ENCODE data around the gene MTUS2. TPM values are rescaled to one million over a fixed set of nuclear protein-coding genes. Genes with fewer than 3 reads are reported as not detected.

The MTUS2 gene
- total and polyA plus RNA-seq, 9 of the 15 experiments (the other 6 are each of a cell fraction or from before 2014, with no cell fraction given): 0.01 to 0.28 (median 0.06) TPM; not detected in 1

DNA sequence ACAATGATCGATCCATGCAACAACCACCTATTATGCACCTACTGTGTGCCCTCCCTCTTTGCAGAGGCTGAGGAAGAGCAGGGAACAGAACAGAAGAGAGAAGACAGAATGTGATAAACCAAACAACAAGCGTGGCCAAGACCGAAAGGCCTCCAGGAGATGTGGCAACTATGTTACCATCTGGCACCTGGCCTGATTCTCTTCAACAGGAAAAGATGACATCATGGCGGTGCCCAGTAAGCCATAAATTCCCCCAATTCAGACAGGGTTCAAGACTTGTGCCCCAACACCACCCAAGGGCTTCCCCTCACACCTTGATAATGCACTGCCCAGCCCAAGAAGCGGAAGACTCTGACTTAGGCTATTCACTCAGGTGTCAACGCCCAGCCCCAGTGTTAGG, 731.1 kb downstream of the MTUS2 start:
- peaks cover 51% of the 10 kb centered on the region for H3K79me2 ChIP-seq (ENCODE audit: control insufficient read depth, insufficient read depth, low read length)
- in situ Hi-C loops (cut with MboI): no loop called here

More for the DNA sequence above, 731.1 kb downstream of the MTUS2 start:
- Histone ChIP-seq H3K4me2 (ENCODE audit: insufficient read depth, low read length) (no peak overlapping the region), H3K4me1 (replicated peaks in 1 of 2; ENCODE audit: control insufficient read depth in 2 of 2, insufficient read depth in 2 of 2, low read length in 2 of 2) (no peaks in the 10 kb centered on the region), H2AFZ (ENCODE audit: low read depth, low read length) (no peak overlapping the region), H3K36me3 (ENCODE audit: control insufficient read depth, insufficient read depth, low read length) (peaks cover 54% of the 10 kb centered on the region; the same call in 2 of the 3 replicates), H3K27ac (ENCODE audit: extremely low read depth, low read depth, low read length) (no peak overlapping the region), H3K4me3 (no peak overlapping the region), H3K9ac (ENCODE audit: insufficient read depth in 1 of 2, low read depth in 2 of 2, low read length in 2 of 2) (no peak overlapping the region), H3K9me1 (ENCODE audit: control insufficient read depth, insufficient read depth, low read length) (peaks cover 2% of the 10 kb centered on the region), H3K27me3 (ENCODE audit: control insufficient read depth in 2 of 2, insufficient read depth in 2 of 2, low read length in 2 of 2) (no peaks in the 10 kb centered on the region), H4K20me1 (replicated peaks; ENCODE audit: control insufficient read depth, insufficient read depth, low read length) (no peaks in the 10 kb centered on the region), H3K9me3 (replicated peaks; ENCODE audit: control insufficient read depth, insufficient read depth, low read depth, low read length) (no peaks in the 10 kb centered on the region)
- POLR2A ChIA-PET: no interaction called here
- intact Hi-C loops (cut with micrococcal nuclease): no loop called here
- no TSS peak for BruUV-seq (replicated peaks)
- 100% methylated on average over 3 of the region's 6 CpGs for WGBS (ENCODE audit: insufficient coverage, low coverage, missing lambda C conversion rate)
- no peak for DNase-seq (ENCODE audit: extremely low read depth in 1 of 4, low spot score in 3 of 4)
- TF ChIP-seq ZBTB43 (CRISPR knock-in tag; IDR thresholded peaks at IDR 0.05) (no peak), MEF2D (tag; conservative IDR thresholded peaks at IDR 0.05; ENCODE audit: low read depth) (no peak), BCOR (IDR thresholded peaks at IDR 0.05) (no peak), ZEB2 (IDR thresholded peaks at IDR 0.05) (no peak), ZKSCAN8 (CRISPR knock-in tag; IDR thresholded peaks at IDR 0.05) (no peak), ZNF699 (CRISPR knock-in tag; IDR thresholded peaks at IDR 0.05; ENCODE audit: insufficient replicate concordance) (no peak), TEAD1 (CRISPR knock-in tag; IDR thresholded peaks at IDR 0.05) (no peak), RHOXF2B (CRISPR knock-in tag; conservative IDR thresholded peaks at IDR 0.05) (no peak), CBX1 (IDR thresholded peaks at IDR 0.05; ENCODE audit: low read depth) (no peak)
- TF ChIP-seq, protein P1, sequence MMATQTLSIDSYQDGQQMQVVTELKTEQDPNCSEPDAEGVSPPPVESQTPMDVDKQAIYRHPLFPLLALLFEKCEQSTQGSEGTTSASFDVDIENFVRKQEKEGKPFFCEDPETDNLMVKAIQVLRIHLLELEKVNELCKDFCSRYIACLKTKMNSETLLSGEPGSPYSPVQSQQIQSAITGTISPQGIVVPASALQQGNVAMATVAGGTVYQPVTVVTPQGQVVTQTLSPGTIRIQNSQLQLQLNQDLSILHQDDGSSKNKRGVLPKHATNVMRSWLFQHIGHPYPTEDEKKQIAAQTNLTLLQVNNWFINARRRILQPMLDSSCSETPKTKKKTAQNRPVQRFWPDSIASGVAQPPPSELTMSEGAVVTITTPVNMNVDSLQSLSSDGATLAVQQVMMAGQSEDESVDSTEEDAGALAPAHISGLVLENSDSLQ (IDR thresholded peaks at IDR 0.05): no peak
- FAIRE-seq: no peak
- ATAC-seq: no peak
- CTCF ChIA-PET (ENCODE audit: low intra/inter-chr PET ratio): no interaction called here

Small RNA genes lying within 50 kb of the gene (small RNA-seq; reads per million reads assigned to genes)
- not detected for gene AL359741.1

Other genes starting within 250 kb of the MTUS2 start
- gene POMP, start 161.2 kb upstream of the MTUS2 start, total RNA-seq (2014; rRNA removed): 69.2 and 75.2 TPM in 2 replicates
- gene POMP, start 161.2 kb upstream of the MTUS2 start, total RNA-seq (2014; rRNA removed; fragmentation: Illumina TruSeq; extraction: Trizol): 143 and 170 TPM in 2 replicates
- gene POMP, start 161.2 kb upstream of the MTUS2 start, total RNA-seq (2015; rRNA removed; fragmentation: Illumina TruSeq; extraction: Trizol): 117 and 127 TPM in 2 replicates
- gene POMP, start 161.2 kb upstream of the MTUS2 start, total RNA-seq (2021): 116 and 120 TPM in 2 replicates
- 74.5 and 114 TPM in 2 replicates for gene POMP, start 161.2 kb upstream of the MTUS2 start, polyA plus RNA-seq (2011; rRNA removed)
- gene POMP, start 161.2 kb upstream of the MTUS2 start, polyA plus RNA-seq (2014; fragmentation: Illumina TruSeq; extraction: Trizol): 117 and 126 TPM in 2 replicates
- 100 to 1,000 TPM; 506 to 647 TPM for gene POMP, start 161.2 kb upstream of the MTUS2 start, polyA plus RNA-seq (2014; fragmentation: Nextera tagmentation; extraction: Ambion mirVana)
- gene POMP, start 161.2 kb upstream of the MTUS2 start, polyA plus RNA-seq (2014; rRNA removed): 118 and 126 TPM in 2 replicates
- gene SLC46A3, start 101.4 kb upstream of the MTUS2 start, total RNA-seq (2014; rRNA removed): 0.54 and 0.61 TPM in 2 replicates
- 0.51 and 0.54 TPM in 2 replicates for gene SLC46A3, start 101.4 kb upstream of the MTUS2 start, total RNA-seq (2014; rRNA removed; fragmentation: Illumina TruSeq; extraction: Trizol)
- 0.38 and 0.43 TPM in 2 replicates for gene SLC46A3, start 101.4 kb upstream of the MTUS2 start, total RNA-seq (2015; rRNA removed; fragmentation: Illumina TruSeq; extraction: Trizol)
- gene SLC46A3, start 101.4 kb upstream of the MTUS2 start, total RNA-seq (2021): 0.54 and 0.66 TPM in 2 replicates
- gene SLC46A3, start 101.4 kb upstream of the MTUS2 start, polyA plus RNA-seq (2011; rRNA removed): 1.2 and 2.6 TPM in 2 replicates
- gene SLC46A3, start 101.4 kb upstream of the MTUS2 start, polyA plus RNA-seq (2014; fragmentation: Illumina TruSeq; extraction: Trizol): 0.32 and 0.58 TPM in 2 replicates
- gene SLC46A3, start 101.4 kb upstream of the MTUS2 start, polyA plus RNA-seq (2014; fragmentation: Nextera tagmentation; extraction: Ambion mirVana): under 1 TPM; 0.14 to 0.20 TPM
- 0.37 and 0.73 TPM in 2 replicates for gene SLC46A3, start 101.4 kb upstream of the MTUS2 start, polyA plus RNA-seq (2014; rRNA removed)

Data from K562 (cell line).